GM19035 (cell line): ENCODE data around the gene UMODL1.
"Not testable (repeated sequence)": the region's sequence is repeated elsewhere in the genome, so short reads cannot be mapped to it uniquely, and the experiment has no call there.

Experiments
- ATAC-seq: cut with Tn5 transposase; IDR thresholded peaks from one replicate; pipeline ENCODE4 v1.9.1; 2021; ENCODE audit not compliant: unreplicated experiment

The UMODL1 gene

DNA sequence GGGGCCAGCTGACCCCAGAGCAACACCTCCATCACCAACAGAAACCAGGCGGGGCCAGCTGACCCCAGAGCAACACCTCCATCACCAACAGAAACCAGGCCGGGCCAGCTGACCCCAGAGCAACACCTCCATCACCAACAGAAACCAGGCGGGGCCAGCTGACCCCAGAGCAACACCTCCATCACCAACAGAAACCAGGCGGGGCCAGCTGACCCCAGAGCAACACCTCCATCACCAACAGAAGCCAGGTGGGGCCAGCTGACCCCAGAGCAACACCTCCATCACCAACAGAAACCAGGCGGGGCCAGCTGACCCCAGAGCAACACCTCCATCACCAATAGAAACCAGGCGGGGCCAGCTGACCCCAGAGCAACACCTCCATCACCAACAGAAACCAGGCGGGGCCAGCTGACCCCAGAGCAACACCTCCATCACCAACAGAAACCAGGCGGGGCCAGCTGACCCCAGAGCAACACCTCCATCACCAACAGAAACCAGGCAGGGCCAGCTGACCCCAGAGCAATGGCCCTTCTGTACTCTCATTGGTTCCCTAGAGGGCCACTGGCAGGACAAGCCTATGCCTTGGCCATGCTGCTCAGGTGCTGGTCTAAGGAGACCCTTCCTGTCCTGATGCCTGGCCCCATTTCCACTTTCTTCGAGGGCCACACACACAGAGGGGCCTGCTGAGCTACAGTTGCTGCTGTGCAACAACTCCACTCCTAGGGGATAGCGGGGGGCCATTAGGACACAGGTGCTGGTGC, 7.3 kb downstream of the UMODL1 start:
- ATAC-seq, result not testable (repeated sequence)

DNA sequence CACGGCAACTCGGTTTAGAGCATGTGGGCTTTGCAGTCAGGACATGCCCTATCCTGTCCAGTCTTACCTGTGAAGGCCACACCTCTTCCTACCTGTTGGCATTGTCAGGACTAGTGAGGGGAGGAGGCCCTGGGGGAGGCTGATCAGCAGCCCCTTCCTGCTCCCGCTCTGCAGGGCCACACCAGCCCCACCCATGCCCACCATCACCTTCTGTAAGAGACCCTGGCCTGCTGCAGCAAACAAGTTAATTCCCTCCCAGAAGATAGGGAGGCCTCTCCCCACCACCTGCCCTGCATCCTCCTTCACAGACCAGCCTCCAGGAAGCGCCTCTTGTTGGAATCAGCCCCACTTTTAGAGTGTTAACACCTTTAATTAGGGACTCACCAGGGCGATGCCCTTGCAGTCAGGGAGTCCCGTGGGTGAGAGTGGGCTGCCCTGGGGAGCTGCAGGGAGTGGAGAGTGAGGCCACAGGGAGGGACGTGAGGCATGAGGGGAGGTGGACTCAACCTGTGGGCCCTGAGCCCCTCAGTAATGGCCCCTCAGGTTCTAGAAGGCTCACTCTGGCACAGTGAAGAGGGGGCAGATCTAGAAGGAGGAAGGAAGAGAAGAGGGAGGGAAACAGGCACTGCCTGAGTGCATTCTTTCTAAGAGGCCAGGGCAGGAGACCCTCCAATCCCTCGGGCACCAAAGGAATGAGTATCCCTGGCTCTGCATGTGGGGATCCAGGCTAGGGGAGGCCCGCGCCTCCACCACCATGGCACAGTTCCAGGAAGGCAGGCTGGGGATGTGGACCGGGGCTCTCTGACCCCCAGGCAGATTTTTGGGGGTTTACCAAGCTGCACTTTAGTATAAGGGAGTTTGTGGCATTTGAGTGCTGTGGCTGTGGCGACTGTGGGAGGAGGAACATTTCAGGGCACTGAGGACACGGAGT, 8.2 kb downstream of the UMODL1 start:
- no peak for ATAC-seq

DNA sequence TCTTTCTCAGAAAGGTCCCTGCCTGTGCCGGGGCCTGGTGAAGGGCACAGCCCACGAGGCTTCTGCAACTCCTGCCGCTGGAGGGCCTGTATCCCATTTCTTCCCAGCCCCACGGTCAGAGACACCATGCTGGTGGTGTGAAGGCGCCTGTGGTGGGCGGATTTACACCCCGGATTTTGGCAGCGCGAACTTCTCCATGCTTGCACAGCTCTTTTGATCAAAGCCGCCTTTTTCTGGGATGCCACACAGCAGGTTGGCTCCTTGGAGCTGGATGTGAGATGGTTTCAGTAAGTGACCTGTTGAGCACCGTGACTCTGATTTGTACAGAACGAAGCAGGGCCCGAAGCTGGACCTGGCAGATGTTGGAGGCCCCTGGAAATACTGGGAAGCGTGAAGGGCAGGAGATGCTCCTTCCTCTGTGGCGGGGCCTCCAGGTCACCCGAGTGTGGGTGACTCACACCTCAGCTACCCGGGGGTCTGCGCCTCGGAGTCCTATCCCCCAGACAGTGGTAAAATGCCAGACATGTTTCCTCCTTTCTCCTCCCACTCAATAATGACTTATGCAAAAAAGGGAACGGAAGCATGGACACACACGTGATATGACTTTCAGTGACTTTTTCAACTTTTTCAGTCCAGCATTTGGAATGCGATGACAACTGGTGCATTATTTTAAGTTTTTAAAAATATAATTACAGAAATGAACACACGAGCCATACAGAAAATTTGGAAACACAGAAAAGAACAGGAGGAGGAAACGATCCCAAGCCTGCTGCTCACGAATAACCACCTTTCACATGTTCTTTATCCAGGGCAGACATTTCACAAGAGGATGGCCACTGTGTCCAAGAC, 9.0 kb downstream of the UMODL1 start:
- ATAC-seq, result no peak

DNA sequence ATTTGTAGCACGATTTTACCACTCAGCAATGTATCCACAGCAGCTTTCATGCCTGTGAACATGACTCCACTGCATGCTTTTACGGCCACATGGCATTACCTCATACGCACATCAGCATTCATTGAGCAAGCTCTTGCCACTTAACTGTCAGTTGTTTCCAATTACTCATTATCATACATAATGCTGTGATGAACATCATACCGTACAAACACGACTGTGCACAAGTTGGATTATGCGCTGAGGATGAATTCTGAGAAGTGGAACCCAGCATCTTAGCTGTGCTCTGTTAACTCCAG, 9.6 kb downstream of the UMODL1 start:
- ATAC-seq, result no peak

DNA sequence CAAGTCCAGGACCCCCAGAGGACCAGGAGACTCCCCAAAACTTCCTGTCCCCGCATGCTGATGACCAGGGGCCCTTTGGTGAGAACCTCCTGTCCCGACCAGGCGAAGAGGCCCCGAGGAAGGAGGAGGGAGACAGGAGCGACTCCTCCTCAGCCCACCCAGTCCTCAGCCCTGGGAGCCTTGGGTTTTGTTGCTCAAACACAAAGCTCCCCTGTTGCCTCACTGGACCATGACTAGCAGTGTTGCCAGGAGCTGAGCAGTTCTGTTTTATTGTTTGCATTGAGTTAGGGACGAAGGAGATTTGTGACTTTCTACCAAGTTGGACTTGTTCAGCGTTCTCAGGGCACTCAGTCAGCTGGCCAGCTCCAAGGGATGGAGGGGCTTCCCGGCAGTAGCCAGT, 10.0 kb downstream of the UMODL1 start:
- no peak for ATAC-seq

DNA sequence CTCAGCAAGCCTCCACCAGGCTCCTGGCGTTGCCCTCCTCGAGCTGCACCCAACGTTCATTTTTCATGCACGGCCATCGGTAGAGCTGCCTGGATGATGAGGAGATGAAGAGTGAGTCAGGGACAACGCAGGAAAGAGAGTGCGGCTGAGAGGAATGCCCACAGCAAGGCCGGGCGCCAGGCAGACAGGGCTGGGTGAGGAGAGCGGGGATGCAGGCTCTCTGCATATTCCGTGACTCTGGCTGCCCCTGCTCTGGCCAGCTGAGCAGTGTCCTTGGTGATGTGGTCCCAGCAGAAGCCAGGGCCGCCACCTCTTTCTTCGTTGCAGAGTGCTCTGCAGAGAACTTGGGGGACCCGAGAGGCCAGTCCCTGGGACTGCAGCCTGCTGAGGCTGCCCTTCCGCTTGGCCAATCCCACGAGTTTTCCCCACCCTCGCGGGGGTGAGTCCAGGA, 10.8 kb downstream of the UMODL1 start:
- no peak for ATAC-seq

DNA sequence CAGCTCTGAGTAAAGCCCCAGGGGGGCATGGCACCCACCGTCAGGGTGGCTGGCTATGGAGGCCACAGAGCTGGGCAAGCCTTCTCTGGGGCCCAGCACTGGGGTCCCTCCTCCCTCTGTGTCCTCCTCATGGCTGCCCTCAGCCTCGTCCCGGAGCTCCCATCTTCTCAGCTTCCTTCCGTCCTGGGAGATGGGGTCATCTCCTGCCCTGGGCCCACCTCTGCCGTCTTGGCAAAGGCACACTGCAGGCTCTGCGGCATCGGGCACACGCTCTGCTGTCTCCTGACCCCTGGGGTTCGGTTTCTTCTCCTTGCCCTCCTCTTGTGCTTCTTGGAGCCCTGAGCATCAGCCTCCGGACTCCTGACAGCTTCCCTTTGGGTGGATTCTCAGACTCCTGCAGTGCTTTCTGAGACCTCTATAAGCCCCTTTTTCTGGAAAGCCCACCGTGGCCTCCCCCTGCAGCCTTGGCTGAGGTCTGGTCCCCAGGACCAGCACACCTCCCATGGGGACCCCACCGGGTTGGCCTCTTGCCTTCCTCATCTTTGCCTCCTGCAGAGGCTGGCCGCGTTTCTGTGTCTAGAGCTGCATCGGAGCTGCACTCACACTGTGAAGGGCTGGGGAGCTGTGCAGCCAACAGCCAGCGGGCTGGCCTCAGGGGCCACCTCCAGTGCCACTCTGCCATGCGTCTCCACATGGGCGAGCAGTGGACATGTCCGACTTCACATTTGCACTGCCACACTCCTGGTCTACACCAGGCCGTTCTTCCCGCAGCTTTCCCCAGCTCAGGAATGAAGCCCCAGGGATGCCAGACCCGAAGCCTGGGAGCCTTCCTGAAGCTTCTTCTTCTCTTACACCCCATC, 11.6 kb downstream of the UMODL1 start:
- ATAC-seq, result no peak

DNA sequence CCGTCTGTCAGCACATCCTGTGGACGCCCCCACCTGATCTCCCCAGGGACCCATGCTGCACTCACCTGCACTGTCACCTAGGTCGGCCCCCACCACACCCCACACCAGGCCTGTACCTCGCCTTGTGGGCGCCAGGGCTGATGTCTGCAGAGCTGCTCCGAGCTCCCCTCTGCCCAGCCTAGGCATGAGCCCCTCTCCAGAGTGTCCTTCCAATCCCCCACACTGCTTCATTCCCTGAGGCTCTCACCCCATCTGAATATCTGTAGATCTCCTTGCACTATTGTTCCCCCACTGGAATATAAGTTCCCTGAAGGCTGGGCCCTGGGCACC, 12.2 kb downstream of the UMODL1 start:
- ATAC-seq, result no peak

DNA sequence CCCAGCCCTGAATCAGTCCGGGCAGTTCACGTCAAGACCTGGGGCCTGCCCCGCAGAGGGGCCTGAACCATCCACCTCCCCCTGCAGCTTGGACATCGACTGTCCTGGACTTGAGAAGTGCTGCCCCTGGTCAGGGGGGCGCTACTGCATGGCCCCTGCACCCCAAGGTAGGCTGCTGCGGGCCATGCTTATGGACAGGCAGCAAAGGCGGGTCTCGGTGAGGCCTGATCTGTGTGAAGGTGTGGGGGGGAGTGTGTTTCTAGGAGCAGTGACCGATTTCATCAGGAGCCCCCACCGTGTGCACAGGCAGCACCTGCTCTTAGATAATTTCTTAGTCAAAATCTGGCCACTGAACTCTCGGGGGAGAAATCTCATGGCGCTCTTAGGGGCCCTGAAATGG, 13.0 kb downstream of the UMODL1 start:
- no peak for ATAC-seq

DNA sequence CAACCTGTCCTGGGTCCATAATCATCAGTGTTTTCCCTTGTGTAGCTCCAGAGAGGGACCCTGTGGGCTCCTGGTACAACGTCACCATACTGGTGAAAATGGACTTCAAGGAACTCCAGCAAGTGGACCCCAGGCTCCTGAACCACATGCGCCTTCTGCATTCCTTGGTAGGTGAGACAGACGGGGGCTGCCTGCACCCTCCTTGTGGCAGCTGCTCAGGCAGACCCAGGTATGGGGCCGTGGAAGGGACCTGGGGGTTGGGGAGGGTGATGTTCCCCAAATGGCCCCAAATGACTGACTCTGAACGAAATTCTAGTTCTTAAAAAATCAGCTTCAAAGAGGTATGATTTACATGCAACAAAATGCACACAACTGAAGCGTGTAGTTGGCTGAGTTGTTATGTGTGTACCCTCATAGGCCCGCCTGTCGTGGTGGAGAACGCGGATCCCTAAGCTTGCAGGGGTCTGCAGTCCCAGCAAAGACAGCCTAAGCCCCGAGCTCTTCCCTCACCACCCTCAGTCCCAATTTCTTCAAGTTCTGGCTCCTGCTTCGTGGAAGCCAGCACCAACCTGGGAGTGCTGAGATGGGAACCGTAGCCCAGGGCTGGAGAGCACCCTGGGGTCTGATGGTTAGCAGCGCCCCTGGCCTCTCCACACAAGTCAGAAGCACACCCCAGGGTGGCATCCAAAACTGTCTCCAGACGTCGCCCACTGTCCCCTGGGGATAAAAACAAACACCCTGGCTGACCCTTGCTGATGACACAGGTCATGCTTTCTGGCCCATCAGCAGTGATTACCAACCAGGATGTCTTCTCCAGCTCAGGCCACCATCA, 14.3 kb downstream of the UMODL1 start:
- no peak for ATAC-seq

DNA sequence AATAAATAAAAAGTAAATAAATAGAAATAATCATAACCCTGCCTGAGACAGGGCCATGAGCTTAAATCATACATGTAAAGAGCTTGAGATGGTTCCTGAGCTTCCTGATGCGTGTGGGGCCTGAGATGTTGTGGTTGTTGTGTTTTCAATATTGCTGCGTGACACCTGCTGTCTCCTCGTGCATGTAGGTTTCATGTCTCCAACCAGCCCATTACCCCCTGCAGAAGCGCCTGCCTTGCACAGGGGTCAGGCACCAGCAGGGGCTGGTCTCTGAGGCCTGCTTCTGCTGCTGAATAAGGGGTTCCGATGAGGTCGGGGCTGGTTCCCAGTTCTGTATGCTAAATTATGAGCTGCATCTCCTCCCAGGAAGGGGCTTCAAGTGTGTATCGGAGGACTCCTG, 15.9 kb downstream of the UMODL1 start:
- ATAC-seq, result no peak

DNA sequence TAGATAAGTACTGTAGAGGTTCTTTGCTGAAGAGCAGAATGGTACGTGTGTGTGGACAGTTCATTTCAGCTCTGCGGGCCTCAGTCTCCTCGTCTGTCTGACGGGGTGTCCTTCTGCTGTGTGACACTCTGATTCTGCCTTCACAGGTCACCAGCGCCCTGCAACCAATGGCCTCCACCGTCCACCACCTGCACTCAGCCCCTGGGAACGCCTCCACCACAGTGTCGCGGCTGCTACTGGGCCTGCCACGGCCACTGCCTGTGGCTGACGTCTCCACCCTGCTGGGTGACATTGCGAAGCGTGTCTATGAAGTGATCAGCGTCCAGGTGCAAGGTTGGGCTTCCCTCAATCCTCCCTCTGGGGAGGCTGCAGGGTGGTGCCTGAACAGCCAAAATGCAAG, 17.0 kb downstream of the UMODL1 start:
- no peak for ATAC-seq

DNA sequence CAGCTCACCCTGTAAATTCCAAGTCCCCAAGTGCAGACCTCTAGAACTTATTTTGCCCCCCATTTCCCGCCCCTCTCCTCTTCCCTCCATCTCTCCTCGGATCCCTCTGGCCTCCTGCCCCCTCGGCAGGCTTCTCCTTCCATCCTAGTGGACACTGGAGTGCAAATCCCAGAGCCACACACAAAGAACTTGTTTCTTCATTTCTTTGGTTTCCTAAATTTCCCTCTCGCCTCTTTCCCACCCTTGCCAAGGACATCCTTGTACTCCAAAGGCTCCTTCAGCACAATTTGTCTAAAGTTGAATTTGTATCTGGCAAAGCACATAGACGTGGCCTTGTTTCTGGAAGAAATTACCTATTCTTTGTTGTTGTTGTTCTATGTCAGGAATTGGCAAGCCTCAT, 17.5 kb downstream of the UMODL1 start:
- no peak for ATAC-seq

DNA sequence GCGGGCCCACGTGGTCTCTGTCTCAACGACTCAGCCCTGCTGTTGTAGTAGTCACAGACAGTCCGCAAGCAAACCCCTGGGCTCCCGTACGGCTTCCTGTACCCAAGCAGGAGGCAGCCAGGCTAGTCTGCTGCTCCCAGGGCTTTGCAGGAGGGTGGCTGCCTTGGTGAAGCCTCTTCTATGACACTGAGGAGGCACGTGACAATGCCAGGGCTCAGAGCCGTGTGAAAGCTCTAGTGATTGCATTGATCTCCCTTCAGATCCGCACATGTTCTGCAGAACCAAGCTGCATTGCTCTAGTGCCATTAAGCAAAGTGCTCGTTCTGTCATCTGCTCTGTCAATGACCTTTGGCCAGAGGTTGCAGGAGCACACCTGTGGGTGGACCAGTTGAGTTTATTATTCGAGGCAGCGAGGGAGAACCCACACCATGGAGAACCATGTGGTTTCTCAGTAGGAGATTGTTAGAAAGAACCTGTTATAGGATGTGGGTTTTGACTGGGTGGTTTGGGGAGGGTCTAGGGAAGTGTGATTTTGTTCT, 18.0 kb downstream of the UMODL1 start:
- no peak for ATAC-seq

DNA sequence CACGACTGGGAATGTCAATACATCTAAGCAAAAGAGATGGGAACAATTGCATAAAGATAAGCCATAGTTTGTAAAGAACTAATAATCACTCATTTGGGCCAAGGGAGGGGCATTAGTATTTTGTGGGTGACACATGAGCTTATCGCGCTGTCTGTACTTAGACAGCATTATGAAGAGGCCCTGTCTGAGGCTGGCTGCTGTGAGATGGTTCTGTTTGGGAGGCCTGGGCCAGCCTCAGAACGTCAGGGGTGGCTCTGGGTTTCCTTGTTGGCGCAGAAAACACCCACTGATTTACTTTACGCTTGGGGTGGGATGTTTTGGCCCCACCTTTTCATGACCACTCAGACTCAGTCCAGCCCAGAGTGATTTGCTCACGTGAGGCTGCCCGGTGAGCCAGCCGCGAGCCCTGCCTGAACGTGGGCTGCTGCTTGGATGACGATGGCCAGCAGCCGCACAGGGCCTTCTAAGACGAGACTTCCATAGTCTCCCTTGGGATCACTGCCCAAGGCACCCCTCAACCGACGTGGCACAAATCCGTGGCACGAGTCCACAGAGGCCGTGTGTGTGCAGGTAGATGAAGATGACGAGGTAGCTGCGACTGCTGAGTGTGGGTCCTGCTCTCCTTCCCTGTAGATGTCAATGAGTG, 18.7 kb downstream of the UMODL1 start:
- ATAC-seq, result no peak

DNA sequence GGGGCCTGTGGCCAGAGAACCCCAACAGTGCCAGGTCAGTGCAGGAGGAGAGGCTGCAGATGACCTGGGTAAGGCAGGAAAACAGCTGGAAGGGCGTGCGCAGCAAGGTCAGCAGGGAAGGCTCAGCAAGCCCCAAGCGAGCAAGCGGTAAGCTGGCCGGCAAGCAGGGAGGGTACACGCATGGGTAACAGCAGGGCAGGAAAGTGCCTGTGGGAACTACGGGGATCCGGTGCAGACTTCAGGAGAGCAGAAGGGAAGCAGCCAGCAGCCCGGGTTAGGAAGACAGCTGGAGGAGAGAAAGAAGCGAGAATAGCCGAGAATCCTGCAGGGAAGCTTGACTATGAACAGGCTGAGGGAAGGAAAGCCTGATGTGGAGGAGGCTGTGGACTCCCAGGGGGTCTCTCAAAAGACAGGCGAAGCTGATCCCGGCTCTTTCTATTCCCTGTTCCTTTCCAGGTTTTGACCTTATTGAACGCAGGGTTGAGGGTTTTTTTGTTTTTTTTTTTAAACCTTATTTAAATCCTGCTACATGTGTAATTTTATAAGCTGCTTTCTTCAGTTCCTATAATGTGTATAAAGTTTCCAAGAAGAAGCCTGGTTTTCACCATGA, 20.9 kb downstream of the UMODL1 start:
- ATAC-seq, result no peak

DNA sequence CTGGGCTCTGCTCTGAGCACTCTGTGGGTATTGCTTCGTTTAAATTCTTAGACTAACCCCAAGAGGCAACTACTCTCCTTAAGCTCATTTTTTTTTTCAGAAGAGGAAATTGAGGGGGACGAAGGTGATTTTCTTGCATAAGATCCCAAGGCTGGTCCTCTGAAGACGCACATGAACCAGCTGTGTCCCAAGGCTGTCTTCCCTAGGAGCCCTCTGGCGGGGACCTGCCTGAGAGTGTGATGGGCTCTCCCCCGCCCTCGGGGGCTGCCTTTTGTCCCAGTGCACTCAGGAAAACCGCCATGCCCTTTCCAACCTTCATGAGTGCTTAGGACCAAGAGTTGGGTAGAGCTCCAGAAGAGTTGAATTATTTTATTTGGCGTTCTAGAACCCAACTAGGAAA, 21.7 kb downstream of the UMODL1 start:
- no peak for ATAC-seq

DNA sequence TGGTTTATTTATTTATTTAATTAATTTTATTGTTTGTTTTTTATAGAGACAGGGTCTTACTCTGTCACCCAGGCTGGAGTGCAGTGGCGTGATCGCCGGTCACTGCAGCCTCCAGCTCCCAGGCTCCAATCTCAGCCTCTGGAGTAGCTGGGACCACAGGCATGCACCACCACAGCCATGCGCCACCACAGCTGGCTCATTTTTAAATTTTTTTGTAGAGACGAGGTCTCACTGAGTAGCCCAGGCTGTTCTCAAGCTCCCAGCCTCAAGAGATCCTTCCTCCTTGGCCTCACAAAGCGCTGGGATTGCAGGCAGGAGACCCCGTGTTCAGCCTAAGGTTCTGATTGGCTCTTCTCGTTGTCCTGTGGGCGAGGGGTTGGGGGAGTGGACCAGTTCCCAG, 22.1 kb downstream of the UMODL1 start:
- ATAC-seq, result no peak

DNA sequence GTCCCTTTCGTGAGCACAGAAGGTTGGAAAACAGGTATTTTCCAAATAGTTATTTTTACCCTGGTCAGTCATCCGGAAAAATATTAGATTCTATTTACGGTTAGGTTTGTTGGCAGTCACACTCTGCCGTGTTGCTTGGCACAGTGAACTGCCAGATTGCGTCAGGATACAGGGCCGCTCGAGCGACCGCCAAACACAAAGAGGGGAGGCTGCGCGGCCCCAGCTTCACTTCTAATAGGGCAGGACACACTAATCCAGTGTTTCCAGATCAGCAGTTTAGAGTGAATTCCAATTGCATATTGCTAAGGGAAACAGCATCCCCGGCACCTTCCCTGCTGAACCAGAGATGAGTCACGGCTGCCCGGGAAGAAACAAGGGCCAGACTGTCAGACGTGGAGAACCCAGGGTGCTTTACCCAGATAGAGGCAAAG, 22.9 kb downstream of the UMODL1 start:
- no peak for ATAC-seq
